NCI-H82 (cell line): Measurements from ENCODE around the gene TGM1.
A peak's percentile ranks its signal among the peaks of the same experiment; 100 is the strongest.
"Not testable (repeated sequence)": the region's sequence is repeated elsewhere in the genome, so short reads cannot be mapped to it uniquely, and the experiment has no call there.

Experiments used
- DNase-seq: peaks from one replicate; lab custom pipeline; 2025; lab: John Stamatoyannopoulos, UW

Gene TGM1

DNA sequence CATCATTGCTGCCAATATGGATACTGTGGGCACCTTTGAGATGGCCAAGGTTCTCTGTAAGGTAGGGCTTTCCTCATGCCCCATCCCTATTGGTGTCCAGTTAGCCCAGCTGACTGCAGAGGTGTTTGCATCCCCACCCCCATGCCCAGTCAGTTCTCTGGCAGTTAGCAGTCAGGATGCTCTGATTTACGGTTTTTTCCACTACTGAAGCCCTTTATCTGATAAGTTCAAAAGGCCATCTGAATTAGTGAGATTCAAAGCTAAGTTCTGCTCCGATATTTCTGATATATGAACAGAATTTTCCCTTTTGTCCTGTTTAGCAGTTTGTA lies 29.5 kb downstream of the TGM1 start:
- DNase-seq, result no peak

DNA sequence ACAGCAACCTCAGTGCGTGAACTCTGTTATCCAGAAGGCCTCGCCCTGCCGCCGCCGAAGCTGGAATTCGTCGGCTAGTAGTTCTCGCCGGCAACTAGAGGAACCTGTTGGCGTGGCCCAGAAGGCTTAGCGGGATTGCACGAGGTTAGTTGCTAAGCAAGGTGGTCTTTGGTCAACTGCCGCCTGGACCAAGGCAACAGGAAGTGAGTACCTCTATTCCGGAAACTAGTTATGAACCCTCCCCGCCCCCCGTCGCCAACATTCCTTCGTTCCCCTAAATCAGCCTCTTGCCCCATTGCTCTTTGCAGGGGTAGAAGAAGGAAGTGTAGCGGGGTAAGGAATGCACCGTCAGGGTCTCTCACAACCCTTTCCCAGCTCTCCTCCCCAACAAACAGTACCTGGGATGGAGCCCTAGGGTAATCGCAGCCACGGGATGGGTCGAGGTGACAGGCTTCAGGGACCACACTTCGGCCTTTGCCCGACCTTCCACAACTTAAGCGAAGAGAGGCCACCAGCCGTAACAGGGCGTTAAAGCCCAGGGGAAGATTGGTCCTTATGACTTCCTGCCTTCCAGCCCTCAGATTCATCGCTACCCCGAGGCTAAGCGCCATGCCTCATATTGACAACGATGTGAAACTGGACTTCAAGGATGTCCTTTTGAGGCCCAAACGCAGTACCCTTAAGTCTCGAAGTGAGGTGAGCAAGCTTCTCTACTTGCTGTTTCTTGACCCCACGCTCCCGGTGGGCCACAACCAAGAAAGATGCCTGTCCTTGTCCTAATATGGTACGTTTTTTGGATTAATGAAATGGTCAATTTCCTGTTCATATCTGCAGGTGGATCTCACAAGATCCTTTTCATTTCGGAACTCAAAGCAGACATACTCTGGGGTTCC lies 30.1 kb downstream of the TGM1 start, which contains the start of gene GMPR2:
Gene GMPR2 (plus strand): TSS at position 285 of the 893 bp plus-strand sequence. CDS start 325 bp downstream, at position 610.
- DNase-seq, result peak; percentile 86

DNA sequence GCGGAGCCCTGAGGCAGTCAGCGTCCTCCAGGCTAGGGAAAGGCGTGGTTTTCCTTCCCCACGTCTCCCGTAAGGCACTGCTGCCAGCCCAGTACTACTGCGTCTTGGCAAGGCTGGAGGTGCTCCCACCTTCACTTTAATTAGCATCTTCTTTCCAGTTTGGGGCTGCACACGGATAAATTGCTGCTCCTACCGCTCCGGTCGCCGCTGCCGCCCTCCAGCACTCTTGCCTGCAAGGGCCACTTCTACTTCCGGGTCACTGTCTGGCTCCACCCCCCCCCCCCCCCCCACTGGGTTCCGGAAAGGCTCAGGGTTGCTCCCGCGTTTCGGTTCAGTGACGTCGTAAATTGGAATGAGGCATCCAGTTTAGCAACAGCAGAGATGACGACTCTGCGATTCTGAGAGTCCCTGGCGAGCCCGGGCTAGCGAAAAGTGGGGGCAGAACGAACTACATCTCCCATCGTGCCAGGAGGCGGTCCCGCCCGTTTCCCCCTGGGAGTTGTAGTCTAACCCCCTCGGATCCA lies 30.8 kb downstream of the TGM1 start, which contains the start of gene NEDD8:
Gene NEDD8 (minus strand): TSS at position 247 of the 524 bp plus-strand sequence. CDS start 100 bp downstream, at position 147.
- peak; percentile 90 for DNase-seq

DNA sequence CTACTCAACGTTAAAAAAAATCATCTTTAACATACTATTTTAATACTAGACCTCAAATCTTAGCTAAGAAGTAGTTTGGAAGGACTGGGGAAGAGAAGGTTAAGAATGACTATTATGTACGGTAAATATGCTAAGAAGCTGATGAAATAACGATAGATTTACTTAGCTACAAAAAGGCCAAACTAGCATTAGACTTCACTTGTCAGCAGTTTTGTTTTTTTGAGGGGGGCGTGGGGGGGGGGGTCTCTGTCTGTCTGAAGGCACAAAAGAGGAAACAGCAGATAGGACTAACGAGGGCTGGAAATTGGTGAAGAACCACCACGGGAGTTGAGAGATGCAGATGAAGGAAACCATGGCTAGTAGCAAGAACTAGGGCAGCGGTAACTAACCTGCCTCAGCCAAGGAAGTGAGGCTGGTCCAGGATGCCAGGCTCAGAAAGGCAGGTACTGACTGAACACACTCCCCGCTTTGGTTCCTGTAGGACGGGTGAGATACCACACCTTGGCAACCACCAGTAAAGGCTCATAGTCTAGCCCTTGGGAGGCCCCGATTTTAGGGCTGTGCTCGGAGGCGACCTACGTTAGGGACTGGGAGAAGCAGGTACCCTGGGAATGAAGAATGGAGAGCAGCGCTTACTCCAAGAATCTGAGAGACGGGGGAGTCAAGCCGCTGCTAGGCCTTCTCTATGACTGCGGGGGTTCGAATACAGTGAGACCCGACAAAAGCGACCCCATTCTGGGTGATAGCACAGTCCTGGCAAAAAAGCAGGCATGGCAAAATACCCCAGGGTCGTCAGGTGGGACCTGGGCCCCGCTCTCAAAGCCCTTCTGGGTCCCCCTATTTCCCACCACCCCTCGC lies 31.5 kb downstream of the TGM1 start:
- no peak for DNase-seq

DNA sequence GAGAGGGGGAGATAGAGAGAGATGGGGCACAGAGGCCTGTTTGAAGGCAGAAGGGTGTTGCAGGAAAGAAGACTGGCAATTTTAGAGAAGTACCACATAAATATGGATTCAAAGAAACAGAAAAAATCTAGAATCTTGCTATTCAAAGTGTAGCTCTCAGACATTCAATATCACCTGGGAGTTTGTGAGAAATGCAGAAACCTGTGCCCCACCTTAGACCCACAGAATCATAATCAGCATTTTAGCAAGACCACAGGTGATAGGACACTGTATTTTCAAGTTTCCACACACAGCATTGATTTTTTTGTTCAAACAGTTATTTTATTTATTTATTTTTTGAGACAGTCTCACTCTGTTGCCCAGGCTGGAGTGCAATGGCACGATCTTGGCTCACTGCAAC lies 34.1 kb downstream of the TGM1 start:
- no peak for DNase-seq

DNA sequence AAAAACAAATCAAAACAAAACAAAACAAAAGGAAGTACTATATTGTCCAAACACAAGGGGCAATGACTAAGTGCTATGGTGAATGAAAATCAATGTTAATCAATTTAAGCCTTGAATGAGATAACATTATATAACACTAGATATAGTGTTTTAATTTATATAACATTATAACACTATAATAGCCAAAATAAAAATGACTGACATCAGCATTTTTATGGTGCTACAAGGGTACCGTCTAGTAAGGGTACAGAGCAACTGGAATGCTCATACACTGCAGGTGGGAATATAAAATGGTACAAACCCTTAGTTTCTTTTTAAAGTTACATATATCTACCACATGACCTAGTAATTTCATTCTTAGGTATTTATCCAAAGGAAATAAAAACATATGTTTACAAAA lies 36.5 kb downstream of the TGM1 start:
- DNase-seq, result no peak

DNA sequence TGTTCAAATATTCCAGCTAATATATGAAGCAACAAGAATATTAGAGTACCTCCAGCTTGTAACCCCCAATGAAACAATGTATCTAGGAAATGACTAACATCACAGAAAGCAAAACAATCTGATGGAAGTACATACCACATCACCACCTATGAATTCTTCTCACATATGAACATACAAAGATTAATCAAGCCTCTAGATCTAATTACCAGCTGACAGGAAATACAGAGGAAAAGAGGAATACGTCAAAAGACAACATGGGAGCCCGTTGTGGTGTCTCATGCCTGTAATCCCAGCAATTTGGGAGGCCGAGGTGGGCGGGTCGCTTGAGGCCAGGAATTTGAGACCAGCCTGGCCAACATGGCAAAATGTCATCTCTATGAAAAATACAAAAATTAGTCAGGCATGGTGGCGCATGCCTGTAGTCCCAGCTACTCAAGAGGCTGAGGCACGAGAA lies 38.3 kb downstream of the TGM1 start:
- no peak for DNase-seq

DNA sequence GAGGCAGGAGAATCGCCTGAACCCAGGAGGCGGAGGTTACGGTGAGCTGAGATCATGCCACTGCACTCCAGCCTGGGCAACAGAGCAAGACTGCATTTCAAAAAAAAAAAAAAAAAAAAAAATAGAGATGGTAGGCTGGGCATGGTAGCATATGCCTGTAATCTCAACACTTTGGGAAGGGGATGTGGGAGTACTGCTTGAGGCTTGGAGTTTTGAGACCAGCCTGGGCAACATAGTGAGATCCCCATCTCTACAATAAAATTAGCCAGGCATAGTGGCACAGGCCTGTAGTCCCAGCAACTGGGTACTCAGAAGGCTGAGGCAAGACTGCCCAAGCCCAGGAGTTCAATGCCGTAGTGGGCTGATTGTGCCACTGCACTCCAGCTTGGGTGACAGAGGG lies 40.0 kb downstream of the TGM1 start:
- DNase-seq, result not testable (repeated sequence)

DNA sequence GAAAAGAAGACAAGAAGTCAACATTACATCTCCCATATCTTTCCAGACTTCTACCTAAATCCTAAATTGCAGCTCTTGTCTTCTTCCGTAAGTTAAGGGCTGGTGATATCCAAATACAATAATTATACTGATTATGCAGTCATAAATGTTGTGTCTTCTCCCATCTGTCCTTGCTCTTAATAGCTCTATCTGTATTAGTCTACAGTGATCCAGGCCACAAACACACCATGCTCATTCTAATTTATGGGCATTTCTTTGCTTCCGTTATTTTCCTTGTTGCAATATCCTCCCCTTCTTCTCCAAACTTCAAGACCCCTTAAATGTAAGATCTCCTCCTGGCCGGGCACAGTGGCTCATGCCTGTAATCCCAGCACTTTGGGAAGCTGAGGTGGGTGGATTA lies 43.5 kb downstream of the TGM1 start:
- no peak for DNase-seq

DNA sequence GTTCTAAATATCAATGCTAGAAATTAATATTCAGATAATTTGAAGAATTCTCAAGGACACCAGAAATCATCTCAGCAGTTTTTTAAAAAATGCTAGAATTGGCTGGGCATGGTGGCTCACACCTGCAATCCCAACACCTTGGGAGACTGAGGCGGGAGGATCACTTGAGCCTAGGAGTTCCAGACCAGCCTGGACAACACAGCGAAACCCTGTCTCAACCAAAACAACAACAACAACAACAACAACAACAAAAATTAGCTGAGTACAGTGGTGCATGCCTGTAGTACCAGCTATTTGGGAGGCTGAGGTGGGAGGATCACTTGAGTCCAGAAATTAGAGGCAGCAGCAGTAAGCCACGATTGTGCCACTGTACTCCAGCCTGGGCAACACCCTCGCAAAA lies 43.9 kb downstream of the TGM1 start:
- no peak for DNase-seq

DNA sequence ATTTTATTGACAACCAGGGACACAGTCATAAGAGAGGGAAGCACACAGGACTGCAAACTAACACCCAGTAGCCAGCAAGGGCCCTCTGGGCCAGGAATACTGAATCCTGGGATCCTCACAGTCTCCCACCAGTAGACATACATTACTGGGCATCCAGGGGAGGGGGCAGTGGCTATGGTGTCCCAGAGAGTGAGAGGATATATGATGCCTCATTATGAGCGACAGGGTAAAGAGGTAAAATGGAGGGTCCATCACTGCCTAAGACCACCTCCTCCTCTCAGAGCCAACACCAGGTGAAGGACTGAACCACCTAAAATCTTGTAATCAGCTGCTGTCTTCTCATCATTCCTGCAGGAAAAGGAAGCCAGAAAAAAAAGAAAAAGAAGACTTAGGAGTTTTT lies 46.1 kb downstream of the TGM1 start:
- DNase-seq, result not testable (repeated sequence)

DNA sequence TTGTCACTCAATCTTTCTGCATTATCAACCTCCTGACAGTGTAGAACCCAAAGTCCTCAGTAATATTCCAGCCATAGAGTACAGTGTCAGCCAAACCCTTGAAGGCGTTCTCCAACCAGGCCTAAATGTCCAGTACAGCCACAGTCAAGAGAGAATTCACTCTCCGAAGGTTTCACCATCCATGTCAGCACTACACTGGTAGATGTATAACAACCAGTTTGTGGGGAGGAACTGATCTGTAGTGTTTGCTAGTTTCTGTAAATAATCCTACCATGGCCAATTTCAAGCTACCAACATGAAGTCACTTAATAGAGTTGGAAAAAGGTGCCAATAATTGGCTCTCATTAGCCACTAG lies 46.7 kb downstream of the TGM1 start:
- no peak for DNase-seq

DNA sequence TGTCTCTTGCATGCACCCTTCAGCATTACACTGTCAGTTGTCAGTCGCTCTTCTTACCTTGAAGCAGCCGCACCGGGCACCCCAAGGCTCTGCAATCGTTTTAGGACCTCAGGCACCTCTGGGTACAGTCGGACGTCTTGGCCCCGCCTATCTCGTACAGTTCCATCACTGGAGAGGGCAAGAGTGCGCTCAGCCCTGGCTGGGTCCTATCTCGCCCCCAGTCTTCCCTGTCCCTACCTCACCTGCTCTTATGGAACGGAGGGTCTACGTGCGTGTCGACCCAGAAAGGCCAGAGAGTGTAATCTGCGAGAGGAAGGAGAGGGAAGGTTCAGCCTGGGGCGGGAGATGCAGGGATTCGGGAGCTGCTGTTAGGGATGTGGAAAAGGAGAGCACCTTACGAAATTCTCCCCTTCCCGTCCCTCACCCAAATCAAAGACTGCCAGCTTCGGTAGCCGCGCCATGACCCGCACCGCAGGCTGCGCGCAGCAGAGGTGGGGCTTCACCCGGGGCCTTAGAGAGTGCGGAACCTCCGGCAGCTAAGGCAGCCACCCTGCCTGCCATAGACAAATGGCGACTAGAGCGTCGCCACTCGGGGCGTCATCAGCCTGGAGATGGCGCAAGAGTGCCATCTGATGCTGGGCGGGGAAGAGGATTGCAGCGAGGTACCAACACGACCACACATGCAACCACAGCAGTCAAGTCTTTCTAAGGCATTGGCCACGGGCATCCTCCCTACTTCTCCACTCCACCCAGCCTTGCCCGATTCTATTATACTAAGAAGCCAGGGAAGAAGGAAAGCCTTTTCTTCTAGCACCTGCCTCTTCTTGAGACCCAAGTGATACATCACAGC lies 47.3 kb downstream of the TGM1 start, which contains the start of gene MDP1:
Gene MDP1 (minus strand): TSS at position 572 of the 850 bp plus-strand sequence. CDS start 111 bp downstream, at position 461.
- peak; percentile 92 for DNase-seq

DNA sequence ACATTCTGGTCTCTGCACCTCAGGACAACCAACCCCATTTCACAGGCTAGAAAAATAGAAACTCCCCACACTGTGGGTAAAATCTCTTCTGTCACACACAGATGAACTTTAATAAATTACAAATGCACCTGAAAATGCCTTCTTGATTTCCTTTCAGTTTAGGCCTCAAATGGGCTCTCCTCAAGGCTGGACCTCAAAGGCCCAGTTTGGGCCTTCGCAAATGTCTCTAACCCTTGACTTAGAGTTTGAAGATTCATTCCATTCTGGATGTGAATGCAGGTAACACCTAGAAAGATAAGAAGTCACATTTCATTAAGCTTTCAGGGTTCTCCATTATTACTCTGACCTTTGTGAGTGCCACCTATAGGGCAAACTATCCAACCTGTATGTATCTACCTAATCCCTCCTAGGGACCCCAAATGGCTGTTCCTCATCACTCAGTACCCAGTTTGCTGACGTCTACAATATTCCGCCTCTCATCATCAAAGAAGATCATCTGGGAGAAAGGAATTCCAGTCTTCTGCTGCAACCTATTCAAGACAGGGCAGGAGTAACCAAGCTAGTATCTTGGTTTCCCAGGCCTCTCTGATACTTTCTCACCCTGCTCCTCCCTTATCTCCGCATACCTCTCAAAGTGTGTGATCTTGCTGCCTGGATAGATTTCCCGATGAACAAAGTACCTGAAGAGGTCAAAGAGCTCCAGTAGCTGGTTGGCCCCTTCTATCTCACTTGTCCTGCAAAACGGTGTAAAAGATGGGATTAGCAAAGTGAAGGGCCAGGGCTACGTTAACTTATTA lies 48.9 kb downstream of the TGM1 start:
- no peak for DNase-seq

DNA sequence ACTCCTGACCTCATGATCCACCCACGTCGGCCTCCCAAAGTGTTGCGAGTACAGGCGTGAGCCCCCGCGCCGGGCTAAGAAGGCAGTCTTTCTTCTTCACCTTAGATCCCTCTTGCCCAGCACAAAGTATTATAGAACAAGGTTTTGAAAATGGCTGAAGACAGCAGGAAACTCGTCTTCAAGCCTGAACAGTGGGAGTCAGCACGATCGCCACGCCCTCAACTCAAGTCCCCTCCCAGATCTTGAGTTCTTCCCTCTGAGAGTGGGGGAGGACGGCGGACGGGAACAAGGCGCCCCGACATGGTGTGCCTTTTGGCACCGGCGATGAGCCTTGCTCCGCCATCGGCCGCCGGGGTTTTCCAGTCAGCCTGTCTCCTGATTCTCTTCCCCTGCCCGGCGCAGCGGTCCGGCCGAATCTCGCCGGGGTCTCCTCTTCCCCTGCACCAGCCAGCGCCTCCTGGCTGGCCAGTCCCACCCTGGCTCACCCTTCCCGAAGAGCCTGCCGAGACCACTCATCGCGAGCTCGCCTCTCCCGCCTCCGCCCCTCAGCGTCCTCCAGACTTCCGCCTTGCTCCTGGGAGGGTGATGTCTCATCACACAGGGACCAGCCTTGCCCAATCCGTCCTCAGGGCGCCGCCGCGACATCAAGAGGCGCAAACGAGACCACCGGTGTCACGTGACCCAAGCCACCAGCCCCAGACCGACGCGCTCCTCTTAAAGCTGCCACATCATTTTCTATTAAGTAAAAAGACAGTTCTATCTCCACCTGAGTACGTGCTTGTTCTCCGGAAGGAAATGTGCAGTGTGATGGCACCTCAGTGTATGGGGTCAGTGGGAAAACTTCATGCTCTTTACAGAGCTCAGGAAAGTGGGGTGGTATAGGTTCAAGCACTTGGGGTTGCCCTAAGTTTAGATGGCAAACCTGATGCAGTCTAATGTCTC lies 49.8 kb downstream of the TGM1 start, which contains the start of gene CHMP4A:
Gene CHMP4A (minus strand): TSS at position 565 of the 942 bp plus-strand sequence. CDS start 49 bp downstream, at position 516.
- peak; percentile 98 for DNase-seq

DNA sequence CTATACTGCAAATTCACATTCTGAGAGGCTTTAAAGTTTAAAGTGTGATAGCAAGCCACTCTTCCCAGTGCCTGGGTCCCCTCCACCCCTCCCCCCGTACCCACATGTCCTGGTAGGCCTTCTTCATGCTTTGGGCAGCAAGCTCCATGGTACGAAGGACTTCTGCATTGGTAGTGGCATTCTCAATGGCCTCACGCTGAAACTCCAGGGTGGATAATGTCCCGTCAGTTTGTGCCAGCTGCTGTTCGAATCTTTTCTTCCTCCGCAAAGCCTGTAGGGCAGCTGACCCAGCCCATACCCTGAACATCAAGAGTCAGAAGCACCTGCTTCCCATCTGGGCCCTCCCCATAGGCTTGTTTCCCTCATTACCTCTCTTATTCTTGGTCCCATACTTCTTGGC lies 51.7 kb downstream of the TGM1 start:
- no peak for DNase-seq

DNA sequence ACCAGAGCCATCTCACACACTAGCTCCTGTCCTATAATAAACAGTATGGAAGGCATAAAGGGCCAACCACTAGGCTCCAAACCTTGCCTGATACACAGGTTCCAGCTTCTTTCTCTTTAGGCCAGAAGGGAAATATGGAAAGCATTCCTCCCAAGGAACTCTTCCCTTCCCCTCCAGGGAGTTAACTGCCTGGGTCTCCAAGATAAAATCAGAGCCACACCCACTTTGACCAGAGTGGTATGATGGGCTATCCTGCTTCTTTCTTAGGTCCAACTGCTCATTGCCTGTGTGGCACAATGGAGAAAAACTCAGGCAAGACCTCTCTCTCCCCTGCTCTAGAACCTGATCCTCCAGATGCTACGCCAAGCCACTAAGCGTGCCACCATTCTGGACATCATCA lies 55.4 kb downstream of the TGM1 start:
- DNase-seq, result no peak

DNA sequence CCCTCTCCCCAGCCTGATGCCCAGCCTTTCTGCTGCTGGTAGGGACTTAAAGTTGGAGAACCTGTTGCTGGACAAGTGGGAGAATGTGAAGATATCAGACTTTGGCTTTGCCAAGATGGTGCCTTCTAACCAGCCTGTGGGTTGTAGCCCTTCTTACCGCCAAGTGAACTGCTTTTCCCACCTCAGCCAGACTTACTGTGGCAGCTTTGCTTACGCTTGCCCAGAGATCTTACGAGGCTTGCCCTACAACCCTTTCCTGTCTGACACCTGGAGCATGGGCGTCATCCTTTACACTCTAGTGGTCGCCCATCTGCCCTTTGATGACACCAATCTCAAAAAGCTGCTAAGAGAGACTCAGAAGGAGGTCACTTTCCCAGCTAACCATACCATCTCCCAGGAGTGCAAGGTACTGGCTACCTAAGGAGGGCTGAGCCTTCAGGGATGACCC lies 55.8 kb downstream of the TGM1 start:
- DNase-seq, result no peak
